ENCODE results near the gene HS1BP3. TPM values are rescaled to one million over a fixed set of nuclear protein-coding genes. Genes with fewer than 3 reads are reported as not detected.

Gene HS1BP3
- total and polyA plus RNA-seq, 2 of the 4 experiments (the other 2 are of a cell fraction): 9.0 to 14.8 TPM

DNA sequence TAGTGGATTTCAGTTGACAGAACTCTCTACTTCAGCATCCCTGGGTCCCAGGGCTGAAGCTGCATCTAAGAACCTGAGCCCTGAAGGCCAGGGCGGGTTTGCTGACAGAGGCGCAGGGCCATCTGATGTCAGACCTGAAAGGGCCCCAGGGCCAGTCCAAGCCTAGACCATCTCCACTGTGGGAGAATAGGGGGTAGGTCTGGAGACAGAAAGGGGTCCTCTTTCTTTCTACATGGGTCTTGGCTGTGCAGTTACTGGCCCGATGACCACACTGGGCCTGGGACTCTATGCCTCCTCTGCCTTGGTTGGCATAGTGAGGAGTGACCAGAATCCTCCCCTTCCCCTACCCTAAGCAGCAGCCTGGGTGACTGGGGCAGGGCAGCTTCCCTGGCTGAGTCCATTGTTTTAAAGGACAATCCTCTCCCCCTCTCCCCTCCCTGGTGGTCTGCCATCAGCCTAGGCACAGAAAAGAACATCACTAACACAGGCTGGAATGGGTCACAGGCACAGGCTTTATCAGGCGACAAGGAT is 34.5 kb downstream of the HS1BP3 start:
- ChIA-PET CTCF (no interaction called here), POLR2A (ENCODE audit: unreplicated experiment) (no interaction called here)
- no peak overlapping the region for H3K56ac ChIP-seq (ENCODE audit: extremely low read depth, insufficient read depth, low read length)
- H3K27ac ChIP-seq (ENCODE audit: insufficient read depth, low read length): no peak overlapping the region
- peak overlapping the region; percentile 93 for H2AK5ac ChIP-seq (ENCODE audit: low read depth, low read length)
- no peak overlapping the region for H2BK5ac ChIP-seq (ENCODE audit: low read depth, low read length, poor library complexity, severe bottlenecking)
- H3K9ac ChIP-seq (ENCODE audit: low read depth, low read length): no peak overlapping the region
- intact Hi-C loops (cut with micrococcal nuclease): no loop called here
- dilution Hi-C loops (cut with HindIII; ENCODE audit: low sequenced_read_pairs, unreplicated experiment): no loop called here
- no peak overlapping the region for H3K4me2 ChIP-seq (ENCODE audit: low read depth, low read length)
- no peaks in the 10 kb centered on the region for H4K20me1 ChIP-seq (ENCODE audit: insufficient read depth, low read length)
- peak overlapping the region; percentile 4; the same call in 1 of the 2 replicates for H3K4ac ChIP-seq (ENCODE audit: low read depth, low read length)
- H2BK120ac ChIP-seq (ENCODE audit: low read depth, low read length): no peak overlapping the region; the same call in 1 of the 2 replicates
- no CpG with 5 or more reads among the region's 4 CpGs for WGBS, 2 experiments (ENCODE audit: extremely low coverage in 2 of 2, insufficient read length in 1 of 2)
- no peak overlapping the region for H2BK15ac ChIP-seq (ENCODE audit: low read depth, low read length)
- H3K9me3 ChIP-seq (ENCODE audit: control insufficient read depth, insufficient read depth, low read length): no peaks in the 10 kb centered on the region
- H2BK20ac ChIP-seq (ENCODE audit: low read depth, low read length): no peak overlapping the region; the same call in 1 of the 2 replicates
- DNase-seq (no peak), ATAC-seq (ENCODE audit: low read depth) (no peak)
- no peak overlapping the region for H4K5ac ChIP-seq (ENCODE audit: low read depth, low read length)
- H2AK9ac ChIP-seq (replicated peaks; ENCODE audit: low read depth, low read length, poor library complexity): peak overlapping the region; percentile 68
- no peak overlapping the region; the same call in 1 of the 2 replicates for H3K23ac ChIP-seq (ENCODE audit: low read depth, low read length)
- peaks cover 0 to 21% of the 10 kb centered on the region in 2 experiments; a peak in 1 of 4 replicates for H3K79me1 ChIP-seq (ENCODE audit: low read depth in 1 of 2, low read length in 2 of 2)
- TF ChIP-seq FOS (IDR thresholded peaks at IDR 0.05; ENCODE audit: low read depth, low read length): no peak
- TF ChIP-seq USF2 (IDR thresholded peaks at IDR 0.05; ENCODE audit: low read depth, low read length): no peak
- TF ChIP-seq MAFK (IDR thresholded peaks at IDR 0.05; ENCODE audit: low read depth, low read length): no peak
- TF ChIP-seq CHD1 (IDR thresholded peaks at IDR 0.05; ENCODE audit: low read depth, low read length): no peak
- no peak for TF ChIP-seq CEBPB (IDR thresholded peaks at IDR 0.05; ENCODE audit: low read depth, low read length)
- no peak for TF ChIP-seq RFX5 (IDR thresholded peaks at IDR 0.05; ENCODE audit: low read depth, low read length)
- TF ChIP-seq RAD21 (IDR thresholded peaks at IDR 0.05; ENCODE audit: low read length): no peak
- 0 out of 2 replicates have a peak overlapping the region, but pooled peaks have one; percentile 10 for H4K91ac ChIP-seq (ENCODE audit: insufficient read depth, low read depth, low read length)
- peaks cover 29% of the 10 kb centered on the region for H3K4me1 ChIP-seq (ENCODE audit: control insufficient read depth, insufficient read depth, low read length)
- no peak overlapping the region for H3K4me3 ChIP-seq (ENCODE audit: insufficient read depth, low read depth, low read length)
- H2AFZ ChIP-seq (replicated peaks; ENCODE audit: low read length, poor library complexity): no peak overlapping the region
- H3K18ac ChIP-seq (ENCODE audit: low read depth, low read length): no peak overlapping the region
- peaks cover 27% of the 10 kb centered on the region for H3K9me1 ChIP-seq (ENCODE audit: insufficient read depth, low read length)
- H4K8ac ChIP-seq (ENCODE audit: low read depth in 2 of 2, low read length in 2 of 2): no peak overlapping the region
- no peaks in the 10 kb centered on the region for H3K27me3 ChIP-seq (ENCODE audit: control insufficient read depth, insufficient read depth, low read length)
- no peak overlapping the region for H3K14ac ChIP-seq (replicated peaks; ENCODE audit: low read depth, low read length)
- in situ Hi-C loops (cut with MboI; ENCODE audit: low sequenced_read_pairs): no loop called here
- no TSS peak for BruUV-seq (replicated peaks)
- H3K36me3 ChIP-seq (ENCODE audit: control insufficient read depth, insufficient read depth, low read length): peaks cover 11% of the 10 kb centered on the region
